Measurements from ENCODE around the gene PTPRCAP. TPM values are rescaled to one million over a fixed set of nuclear protein-coding genes. Genes with fewer than 3 reads are reported as not detected.

Gene PTPRCAP
- total and polyA plus RNA-seq, 2 donors (not counting 1 experiment from before 2014, with no cell fraction given), result 266 to 565 TPM

- Histone ChIP-seq H4K20me1 (ENCODE audit: control insufficient read depth, insufficient read depth, low read length, poor library complexity, severe bottlenecking) (no peaks in the 10 kb centered on the region), H3K27me3 (replicated peaks in 1 of 4; ENCODE audit: control extremely low read depth in 1 of 4, control insufficient read depth in 3 of 4, insufficient read depth in 4 of 4, low read length in 3 of 4) (no peaks in the 10 kb centered on the region), H3K9ac (ENCODE audit: low read length) (no peak within 1 kb of the TSS), H3K36me3 (replicated peaks in 1 of 2; ENCODE audit: control extremely low read depth in 1 of 2, control insufficient read depth in 1 of 2, extremely low read depth in 1 of 2, insufficient read depth in 2 of 2, low read length in 1 of 2) (no peaks in the 10 kb centered on the region), H2AFZ (ENCODE audit: insufficient read depth, low read depth, low read length, poor library complexity, severe bottlenecking) (no peak within 1 kb of the TSS), H3K4me2 (replicated peaks; ENCODE audit: low read depth, low read length, poor library complexity, severe bottlenecking) (no peak within 1 kb of the TSS), H3K4me1 (ENCODE audit: control insufficient read depth in 2 of 2, insufficient read depth in 2 of 2, low read length in 2 of 2) (peaks cover 48 to 86% of the 10 kb centered on the region in 2 donors), H3K9me3 (ENCODE audit: control extremely low read depth in 1 of 3, control insufficient read depth in 2 of 3, insufficient read depth in 1 of 3, low read length in 2 of 3) (no peaks in the 10 kb centered on the region), H3K27ac (ENCODE audit: low read length in 2 of 2) (no peak within 1 kb of the TSS), H3K4me3 (ENCODE audit: control extremely low read depth in 1 of 5, extremely low read depth in 1 of 5, insufficient read depth in 1 of 5, low read depth in 2 of 5, low read length in 4 of 5) (no peak within 1 kb of the TSS), H3K79me2 (ENCODE audit: control insufficient read depth, insufficient read depth, low read length) (peaks cover 69% of the 10 kb centered on the region)
- no peaks in the 10 kb centered on the region for H3K27me3 Mint-ChIP-seq
- no peak for ATAC-seq (ENCODE audit: low read depth)
- H3K27ac Mint-ChIP-seq, result peak within 1 kb of the TSS; percentile 81
- peaks cover 44% of the 10 kb centered on the region for H3K4me1 Mint-ChIP-seq
- no peak for DNase-seq
- no peaks in the 10 kb centered on the region for H3K9me3 Mint-ChIP-seq (ENCODE audit: insufficient read depth)
- H3K4me3 Mint-ChIP-seq, result no peak within 1 kb of the TSS
- intact Hi-C loops (cut with micrococcal nuclease), result no loop called here
- 94% methylated on average over 30 of the region's 33 CpGs for WGBS (ENCODE audit: insufficient coverage)
- TF ChIP-seq EZH2 (IDR thresholded peaks at IDR 0.05; ENCODE audit: borderline replicate concordance, insufficient read depth, low read depth, low read length, poor library complexity, severe bottlenecking) (no peak), CTCF (IDR thresholded peaks at IDR 0.05) (no peak)
- POLR2A ChIA-PET, result interaction anchor here (0.6 to 9.6 kb wide), 6 partner anchors 7 to 61 kb away, joined by 3 to 110 read pairs (median 4); partner anchors contain the start of genes PTPRCAP, RAD9A and TMEM134
- CTCF ChIA-PET, result interaction anchor here (0.6 to 1.5 kb wide), 3 partner anchors 15 to 131 kb away, joined by 3 to 4 read pairs (median 3); partner anchors contain the start of gene PTPRCAP
Measured at GRCh38 chr11:67452141-67452952, 14.9 kb upstream of the PTPRCAP start, which contains the start of gene GPR152. Gene GPR152 (minus strand): TSS chr11:67452729. CDS start chr11:67452724, 5 bp downstream.

GRCh38 chr11:67451658-67451976, 14.1 kb upstream of the PTPRCAP start:
- H3K9ac ChIP-seq (ENCODE audit: low read length), result no peak overlapping the region
- H3K79me2 ChIP-seq (ENCODE audit: control insufficient read depth, insufficient read depth, low read length), result peaks cover 64% of the 10 kb centered on the region
- H3K4me3 Mint-ChIP-seq, result no peak overlapping the region
- H3K4me3 ChIP-seq (ENCODE audit: control extremely low read depth in 1 of 5, extremely low read depth in 1 of 5, insufficient read depth in 1 of 5, low read depth in 2 of 5, low read length in 4 of 5), result no peak overlapping the region
- H3K27ac Mint-ChIP-seq, result peak overlapping the region; percentile 81
- WGBS (ENCODE audit: insufficient coverage), result 93% methylated on average over 14 of the region's 14 CpGs
- peak overlapping the region; percentile 32 for H3K4me2 ChIP-seq (replicated peaks; ENCODE audit: low read depth, low read length, poor library complexity, severe bottlenecking)
- intact Hi-C loops (cut with micrococcal nuclease), result no loop called here
- no peak for TF ChIP-seq CTCF (IDR thresholded peaks at IDR 0.05)
- no peak for TF ChIP-seq EZH2 (IDR thresholded peaks at IDR 0.05; ENCODE audit: borderline replicate concordance, insufficient read depth, low read depth, low read length, poor library complexity, severe bottlenecking)
- no peak overlapping the region for H3K27ac ChIP-seq (ENCODE audit: low read length in 2 of 2)
- no peak for DNase-seq
- H4K20me1 ChIP-seq (ENCODE audit: control insufficient read depth, insufficient read depth, low read length, poor library complexity, severe bottlenecking), result no peaks in the 10 kb centered on the region
- no peak for ATAC-seq (ENCODE audit: low read depth)
- no peaks in the 10 kb centered on the region for H3K27me3 ChIP-seq (replicated peaks in 1 of 4; ENCODE audit: control extremely low read depth in 1 of 4, control insufficient read depth in 3 of 4, insufficient read depth in 4 of 4, low read length in 3 of 4)
- peaks cover 45% of the 10 kb centered on the region for H3K4me1 Mint-ChIP-seq
- H3K9me3 Mint-ChIP-seq (ENCODE audit: insufficient read depth), result no peaks in the 10 kb centered on the region
- no peaks in the 10 kb centered on the region for H3K9me3 ChIP-seq (ENCODE audit: control extremely low read depth in 1 of 3, control insufficient read depth in 2 of 3, insufficient read depth in 1 of 3, low read length in 2 of 3)
- H3K36me3 ChIP-seq (replicated peaks in 1 of 2; ENCODE audit: control extremely low read depth in 1 of 2, control insufficient read depth in 1 of 2, extremely low read depth in 1 of 2, insufficient read depth in 2 of 2, low read length in 1 of 2), result no peaks in the 10 kb centered on the region
- no peaks in the 10 kb centered on the region for H3K27me3 Mint-ChIP-seq
- ChIA-PET CTCF (interaction anchor here (1.2 to 1.5 kb wide), 2 partner anchors 14 to 34 kb away, joined by 3 to 4 read pairs; partner anchors contain the start of gene PTPRCAP), POLR2A (interaction anchor here (0.6 to 9.6 kb wide), 6 partner anchors 8 to 60 kb away, joined by 3 to 110 read pairs (median 4); partner anchors contain the start of genes PTPRCAP, RAD9A and TMEM134)
- no peak overlapping the region for H2AFZ ChIP-seq (ENCODE audit: insufficient read depth, low read depth, low read length, poor library complexity, severe bottlenecking)
- H3K4me1 ChIP-seq (ENCODE audit: control insufficient read depth in 2 of 2, insufficient read depth in 2 of 2, low read length in 2 of 2), result peaks cover 50 to 86% of the 10 kb centered on the region in 2 donors
